GM21390 (cell line): ENCODE measurements around the gene TNFRSF9.
"Not testable (repeated sequence)": the region's sequence is repeated elsewhere in the genome, so short reads cannot be mapped to it uniquely, and the experiment has no call there.

Source experiments
- ATAC-seq: cut with Tn5 transposase; IDR thresholded peaks from one replicate; pipeline ENCODE4 v1.9.1; 2021; ENCODE audit not compliant: unreplicated experiment

The TNFRSF9 gene

GRCh38 chr1:7921796-7922195 is 18.8 kb downstream of the TNFRSF9 start:
- no peak for ATAC-seq

- ATAC-seq = no peak
Measured at GRCh38 chr1:7919880-7920279, 20.8 kb downstream of the TNFRSF9 start.

- ATAC-seq = not testable (repeated sequence)
Measured at GRCh38 chr1:7917971-7918370, 22.7 kb downstream of the TNFRSF9 start.

- ATAC-seq = no peak
Measured at GRCh38 chr1:7916501-7916830, 24.2 kb downstream of the TNFRSF9 start.

- no peak for ATAC-seq
Measured at GRCh38 chr1:7915826-7916500, 24.7 kb downstream of the TNFRSF9 start.

GRCh38 chr1:7912743-7913557 is 27.7 kb downstream of the TNFRSF9 start:
- ATAC-seq = no peak

- no peak for ATAC-seq
Measured at GRCh38 chr1:7912145-7912544, 28.5 kb downstream of the TNFRSF9 start.

GRCh38 chr1:7905262-7905661 is 35.4 kb downstream of the TNFRSF9 start:
- no peak for ATAC-seq

- ATAC-seq = no peak
Measured at GRCh38 chr1:7902478-7903085, 38.1 kb downstream of the TNFRSF9 start.

- no peak for ATAC-seq
Measured at GRCh38 chr1:7899741-7900140, 40.9 kb downstream of the TNFRSF9 start.

- no peak for ATAC-seq
Measured at GRCh38 chr1:7898962-7899361, 41.7 kb downstream of the TNFRSF9 start.

- no peak for ATAC-seq
Measured at GRCh38 chr1:7896994-7897393, 43.6 kb downstream of the TNFRSF9 start.

- no peak for ATAC-seq
Measured at GRCh38 chr1:7893529-7894180, 47.0 kb downstream of the TNFRSF9 start.

GRCh38 chr1:7891804-7892203 is 48.8 kb downstream of the TNFRSF9 start:
- ATAC-seq = no peak

- ATAC-seq = no peak
Measured at GRCh38 chr1:7890853-7891252, 49.8 kb downstream of the TNFRSF9 start.

- no peak for ATAC-seq
Measured at GRCh38 chr1:7888248-7889081, 52.2 kb downstream of the TNFRSF9 start.

- ATAC-seq = no peak
Measured at GRCh38 chr1:7886405-7886745, 54.3 kb downstream of the TNFRSF9 start.

- ATAC-seq = no peak
Measured at GRCh38 chr1:7885513-7886404, 54.9 kb downstream of the TNFRSF9 start.

GRCh38 chr1:7884757-7885156 is 55.9 kb downstream of the TNFRSF9 start:
- ATAC-seq = no peak

- ATAC-seq = no peak
Measured at GRCh38 chr1:7879228-7879627, 61.4 kb downstream of the TNFRSF9 start.
